ENCODE data around the gene NAA30.

The NAA30 gene

DNA sequence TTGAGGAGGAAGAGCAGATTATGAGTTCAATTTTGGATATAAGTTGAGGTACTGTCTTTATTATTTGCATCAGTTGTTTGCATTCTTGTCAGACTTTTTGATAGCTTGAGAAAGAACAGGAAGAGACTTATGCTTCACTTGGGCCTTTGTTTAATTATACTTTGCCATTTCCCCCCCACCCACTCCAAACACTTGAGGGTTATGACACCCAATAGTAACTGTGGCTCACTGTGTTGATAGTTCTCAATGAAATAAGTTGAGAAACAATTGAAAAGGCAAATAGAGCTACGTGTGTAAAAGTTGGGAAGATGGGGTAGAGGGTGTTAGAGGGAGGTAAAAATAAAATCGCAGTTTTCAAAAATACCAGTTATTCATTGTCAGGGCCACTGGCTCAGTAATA, 17.7 kb downstream of the NAA30 start:
- TF ChIP-seq, protein P1, sequence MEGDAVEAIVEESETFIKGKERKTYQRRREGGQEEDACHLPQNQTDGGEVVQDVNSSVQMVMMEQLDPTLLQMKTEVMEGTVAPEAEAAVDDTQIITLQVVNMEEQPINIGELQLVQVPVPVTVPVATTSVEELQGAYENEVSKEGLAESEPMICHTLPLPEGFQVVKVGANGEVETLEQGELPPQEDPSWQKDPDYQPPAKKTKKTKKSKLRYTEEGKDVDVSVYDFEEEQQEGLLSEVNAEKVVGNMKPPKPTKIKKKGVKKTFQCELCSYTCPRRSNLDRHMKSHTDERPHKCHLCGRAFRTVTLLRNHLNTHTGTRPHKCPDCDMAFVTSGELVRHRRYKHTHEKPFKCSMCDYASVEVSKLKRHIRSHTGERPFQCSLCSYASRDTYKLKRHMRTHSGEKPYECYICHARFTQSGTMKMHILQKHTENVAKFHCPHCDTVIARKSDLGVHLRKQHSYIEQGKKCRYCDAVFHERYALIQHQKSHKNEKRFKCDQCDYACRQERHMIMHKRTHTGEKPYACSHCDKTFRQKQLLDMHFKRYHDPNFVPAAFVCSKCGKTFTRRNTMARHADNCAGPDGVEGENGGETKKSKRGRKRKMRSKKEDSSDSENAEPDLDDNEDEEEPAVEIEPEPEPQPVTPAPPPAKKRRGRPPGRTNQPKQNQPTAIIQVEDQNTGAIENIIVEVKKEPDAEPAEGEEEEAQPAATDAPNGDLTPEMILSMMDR (IDR thresholded peaks at IDR 0.05; ENCODE audit: low read depth, low read length, missing control alignments) = no peak
- no peak for DNase-seq (ENCODE audit: low read depth)
- no peak overlapping the region for H3K4me3 ChIP-seq (ENCODE audit: low read depth, low read length)

DNA sequence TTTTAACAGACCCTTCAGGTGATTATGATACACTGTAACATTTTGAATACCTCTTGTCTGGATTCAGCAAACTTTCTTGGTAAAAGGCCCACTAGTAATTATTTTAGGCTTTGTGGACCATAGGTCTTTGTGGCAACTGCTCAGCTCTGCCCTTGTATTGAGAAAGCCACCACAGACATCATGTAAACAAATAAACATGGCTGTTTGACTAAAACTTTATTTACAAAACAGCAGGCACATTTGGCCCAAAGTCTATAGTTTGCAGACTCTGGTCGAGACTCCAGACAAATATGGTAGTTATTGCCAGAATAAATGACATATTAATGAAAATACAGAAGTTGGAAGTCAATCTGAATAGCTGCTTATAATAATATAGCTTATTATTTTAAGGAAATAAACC, 18.2 kb downstream of the NAA30 start:
- TF ChIP-seq, protein P1 (IDR thresholded peaks at IDR 0.05; ENCODE audit: low read depth, low read length, missing control alignments) = no peak
- no peak for DNase-seq (ENCODE audit: low read depth)
- H3K4me3 ChIP-seq (ENCODE audit: low read depth, low read length) = no peak overlapping the region

DNA sequence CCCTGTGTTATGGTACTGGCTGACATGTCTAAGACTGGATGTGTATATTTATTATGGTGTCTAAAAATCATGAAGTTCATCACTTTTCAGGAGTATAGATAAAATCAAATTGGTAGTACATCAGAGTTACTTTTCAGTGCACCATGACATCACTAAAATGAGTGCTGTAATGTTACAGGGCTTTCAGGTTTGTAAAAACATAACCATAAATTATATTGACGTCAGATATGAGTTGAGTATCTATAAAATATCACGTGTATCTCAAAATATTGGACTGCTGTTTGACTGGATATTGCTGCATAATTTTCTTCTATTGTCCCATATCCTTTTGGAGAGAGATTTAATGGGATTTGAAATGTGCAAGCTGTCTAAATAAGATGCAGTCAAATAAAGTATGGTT, 22.0 kb downstream of the NAA30 start:
- H3K4me3 ChIP-seq (ENCODE audit: low read depth, low read length) = no peak overlapping the region
- TF ChIP-seq, protein P1 (IDR thresholded peaks at IDR 0.05; ENCODE audit: low read depth, low read length, missing control alignments) = no peak
- no peak for DNase-seq (ENCODE audit: low read depth)

DNA sequence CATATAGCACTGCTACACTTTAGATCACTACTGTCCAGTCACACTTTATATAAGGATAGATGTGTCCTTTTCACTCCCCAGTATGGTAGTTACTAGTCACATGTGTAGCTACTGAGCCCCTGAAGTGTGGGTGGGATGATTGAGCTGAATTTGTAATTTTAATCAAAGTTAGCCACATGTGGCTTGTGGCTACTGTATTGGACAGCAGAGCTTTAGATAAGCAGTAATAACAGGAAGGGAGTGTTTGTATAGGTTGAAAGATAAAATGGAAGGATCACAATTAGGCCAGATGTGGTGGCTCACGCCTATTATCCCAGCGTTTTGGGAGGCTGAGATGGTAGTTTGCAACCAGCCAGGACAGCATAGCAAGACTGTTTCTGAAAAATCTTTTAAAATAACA, 23.5 kb downstream of the NAA30 start:
- no peak overlapping the region for H3K4me3 ChIP-seq (ENCODE audit: low read depth, low read length)
- TF ChIP-seq, protein P1 (IDR thresholded peaks at IDR 0.05; ENCODE audit: low read depth, low read length, missing control alignments) = no peak
- DNase-seq (ENCODE audit: low read depth) = no peak

DNA sequence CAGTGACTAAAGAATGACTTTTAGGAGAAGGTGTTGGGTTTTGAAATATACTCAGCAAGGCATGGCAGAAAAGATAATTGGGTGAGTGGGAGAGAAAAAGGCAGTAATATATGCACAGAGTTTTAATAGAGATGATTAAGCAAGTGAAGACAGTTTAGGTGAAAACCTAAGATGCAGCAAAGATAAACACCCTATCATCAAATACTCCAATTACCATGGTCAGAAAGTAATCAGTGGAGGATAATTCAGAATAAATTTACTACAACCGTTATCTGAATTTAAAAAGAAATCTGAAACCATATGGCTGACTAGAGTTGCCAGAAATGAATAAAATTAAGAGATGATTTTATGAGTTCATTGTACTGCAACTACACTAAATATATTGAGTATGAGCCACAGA, 26.8 kb downstream of the NAA30 start:
- TF ChIP-seq, protein P1 (IDR thresholded peaks at IDR 0.05; ENCODE audit: low read depth, low read length, missing control alignments) = no peak
- DNase-seq (ENCODE audit: low read depth) = no peak
- no peak overlapping the region for H3K4me3 ChIP-seq (ENCODE audit: low read depth, low read length)

DNA sequence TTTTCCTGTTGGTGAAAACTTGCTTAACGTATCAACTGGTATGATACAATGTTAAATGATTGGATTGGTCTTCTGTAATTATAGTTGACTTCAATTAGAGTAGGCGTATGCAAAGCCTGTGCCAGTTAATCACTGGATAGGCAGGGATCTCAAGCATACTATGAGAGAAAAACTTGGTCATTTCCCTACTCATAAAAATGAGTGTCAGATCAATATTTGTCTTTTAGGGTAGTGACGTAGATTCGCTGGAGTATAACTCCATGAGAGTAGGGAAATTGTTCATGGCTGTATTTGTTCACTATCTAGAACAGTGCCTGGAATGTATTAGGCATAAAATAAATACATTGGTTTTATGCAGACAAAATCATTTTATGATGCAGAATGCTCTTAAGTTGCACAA, 28.6 kb downstream of the NAA30 start:
- no peak overlapping the region for H3K4me3 ChIP-seq (ENCODE audit: low read depth, low read length)
- TF ChIP-seq, protein P1 (IDR thresholded peaks at IDR 0.05; ENCODE audit: low read depth, low read length, missing control alignments) = no peak

DNA sequence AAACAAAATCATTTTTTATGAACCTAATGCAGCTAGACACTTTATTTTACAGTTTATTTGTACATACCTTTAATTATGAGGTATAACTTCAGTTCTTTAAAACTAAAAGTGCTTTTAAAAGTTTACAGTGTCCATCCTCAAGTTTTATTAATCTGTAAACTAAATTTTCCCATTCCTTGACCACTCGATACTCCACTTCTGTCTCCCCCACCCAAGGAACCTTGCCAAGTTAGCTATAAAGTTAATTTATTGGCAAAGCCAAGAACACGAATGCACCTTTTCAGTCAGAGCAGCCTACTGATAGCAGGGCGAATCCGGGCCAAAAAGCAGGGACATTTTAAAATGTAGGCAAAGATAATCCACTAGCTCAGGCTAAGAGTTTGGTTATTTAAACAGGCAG, 29.6 kb downstream of the NAA30 start:
- no peak for DNase-seq (ENCODE audit: low read depth)
- TF ChIP-seq, protein P1 (IDR thresholded peaks at IDR 0.05; ENCODE audit: low read depth, low read length, missing control alignments) = no peak
- no peak overlapping the region for H3K4me3 ChIP-seq (ENCODE audit: low read depth, low read length)

More for the DNA sequence above, 28.6 kb downstream of the NAA30 start:
- no peak for DNase-seq (ENCODE audit: low read depth)

Data from GM12864 (cell line).